OCI-LY1 (cell line): Measurements from ENCODE around the gene UNC13D.

Experiments used
- EZH2 ChIP-seq: fragments of 200-600 bp; sonication (generic), shearing (Covaris generic); IDR thresholded peaks from 2 replicates; pipeline ENCODE4 v1.8.0; 2017; ENCODE audit warnings: borderline replicate concordance, mixed run types, mild to moderate bottlenecking, antibody characterized with exemption, low read length, moderate library complexity, mixed read lengths
- TF ChIP-seq, protein P1 (sequence below): fragments of 200-600 bp; sonication (generic), shearing (Covaris generic); IDR thresholded peaks from 2 replicates; pipeline ENCODE4 v1.5.1; 2017; ENCODE audit warnings: mild to moderate bottlenecking, antibody characterized with exemption, low read length, moderate library complexity, mixed read lengths

GRCh38 chr17:75861927-75862317 lies 17.7 kb upstream of the UNC13D start:
- TF ChIP-seq, protein P1, sequence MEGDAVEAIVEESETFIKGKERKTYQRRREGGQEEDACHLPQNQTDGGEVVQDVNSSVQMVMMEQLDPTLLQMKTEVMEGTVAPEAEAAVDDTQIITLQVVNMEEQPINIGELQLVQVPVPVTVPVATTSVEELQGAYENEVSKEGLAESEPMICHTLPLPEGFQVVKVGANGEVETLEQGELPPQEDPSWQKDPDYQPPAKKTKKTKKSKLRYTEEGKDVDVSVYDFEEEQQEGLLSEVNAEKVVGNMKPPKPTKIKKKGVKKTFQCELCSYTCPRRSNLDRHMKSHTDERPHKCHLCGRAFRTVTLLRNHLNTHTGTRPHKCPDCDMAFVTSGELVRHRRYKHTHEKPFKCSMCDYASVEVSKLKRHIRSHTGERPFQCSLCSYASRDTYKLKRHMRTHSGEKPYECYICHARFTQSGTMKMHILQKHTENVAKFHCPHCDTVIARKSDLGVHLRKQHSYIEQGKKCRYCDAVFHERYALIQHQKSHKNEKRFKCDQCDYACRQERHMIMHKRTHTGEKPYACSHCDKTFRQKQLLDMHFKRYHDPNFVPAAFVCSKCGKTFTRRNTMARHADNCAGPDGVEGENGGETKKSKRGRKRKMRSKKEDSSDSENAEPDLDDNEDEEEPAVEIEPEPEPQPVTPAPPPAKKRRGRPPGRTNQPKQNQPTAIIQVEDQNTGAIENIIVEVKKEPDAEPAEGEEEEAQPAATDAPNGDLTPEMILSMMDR: no peak
- TF ChIP-seq EZH2: no peak
